Hepatocyte (in vitro differentiated cells): Measurements from ENCODE around the gene SH3BGRL2. TPM values are rescaled to one million over a fixed set of nuclear protein-coding genes. Genes with fewer than 3 reads are reported as not detected.

Source experiments
- DNase-seq: peaks from one replicate; pipeline ENCODE4 v3.0.0-alpha.2; 2016; ENCODE audit warnings: low spot score
- H2AFZ ChIP-seq: fragments of 200-600 bp; sonication (generic); 2 replicates; pipeline ENCODE4 v1.6.0; 2016; ENCODE audit warnings: antibody characterized with exemption, mild to moderate bottlenecking
- H3K27ac ChIP-seq: fragments of 200-600 bp; sonication (generic); 2 replicates; pipeline ENCODE4 v1.5.1; 2016; ENCODE audit warnings: mild to moderate bottlenecking
- H3K27me3 ChIP-seq: fragments of 200-600 bp; sonication (generic); 2 replicates; pipeline ENCODE4 v1.6.1; 2016
- H3K36me3 ChIP-seq: fragments of 200-600 bp; sonication (generic); replicated peaks from 2 replicates; pipeline ENCODE4 v1.5.1; 2016; ENCODE audit warnings: low read depth; ENCODE audit not compliant: insufficient read depth
- H3K4me1 ChIP-seq: fragments of 200-600 bp; sonication (generic); 2 replicates; pipeline ENCODE4 v1.5.1; 2016; ENCODE audit warnings: mild to moderate bottlenecking, moderate library complexity; ENCODE audit not compliant: insufficient read depth
- H3K4me2 ChIP-seq: fragments of 200-600 bp; sonication (generic); 2 replicates; pipeline ENCODE4 v1.6.0; 2016
- H3K4me3 ChIP-seq: fragments of 200-600 bp; sonication (generic); 2 replicates; pipeline ENCODE4 v1.5.1; 2016; ENCODE audit warnings: mild to moderate bottlenecking
- H3K79me2 ChIP-seq: fragments of 200-600 bp; sonication (generic); 2 replicates; pipeline ENCODE4 v1.6.0; 2017; ENCODE audit warnings: mild to moderate bottlenecking
- H3K9me2 ChIP-seq: fragments of 200-600 bp; sonication (generic); replicated peaks from 2 replicates; pipeline ENCODE4 v1.6.0; 2017; ENCODE audit warnings: mild to moderate bottlenecking; ENCODE audit not compliant: insufficient read depth
- H3K9me3 ChIP-seq: fragments of 200-600 bp; sonication (generic); 2 replicates; pipeline ENCODE4 v1.5.1; 2016; ENCODE audit warnings: low read depth, mild to moderate bottlenecking
- H4K20me1 ChIP-seq: fragments of 200-600 bp; sonication (generic); 2 replicates; pipeline ENCODE4 v1.6.0; 2016; ENCODE audit warnings: mild to moderate bottlenecking; ENCODE audit not compliant: insufficient read depth, poor library complexity, severe bottlenecking
- CTCF ChIP-seq: fragments of 200-600 bp; sonication (generic); IDR thresholded peaks from 2 replicates; pipeline ENCODE4 v1.5.1; 2016; ENCODE audit warnings: antibody characterized with exemption, mild to moderate bottlenecking; ENCODE audit not compliant: poor library complexity
- EZH2 ChIP-seq: fragments of 200-600 bp; sonication (generic); IDR thresholded peaks from 2 replicates; pipeline ENCODE4 v1.6.1; 2016; ENCODE audit warnings: antibody characterized with exemption, mild to moderate bottlenecking, borderline replicate concordance
- EZH2phosphoT487 ChIP-seq: fragments of 200-600 bp; sonication (generic); IDR thresholded peaks from one replicate; pipeline ENCODE4 v1.6.1; 2018; ENCODE audit warnings: antibody characterized with exemption, mild to moderate bottlenecking, low read depth, moderate library complexity; ENCODE audit not compliant: unreplicated experiment, severe bottlenecking
- WGBS: methylation state at CpG from one replicate; pipeline ENCODE4 v1.1.6; 2016; ENCODE audit warnings: low lambda C conversion rate; ENCODE audit errors: missing lambda C conversion rate; 5-methylcytosine and 5-hydroxymethylcytosine counted together
- polyA plus RNA-seq: library from polyadenylated mRNA; unstranded; fragments of >200 nt; fragmentation: Nextera tagmentation; extraction: Ambion mirVana; gene quantifications from 2 replicates; pipeline ENCODE4 v1.2.1, GENCODE V29; 2016
- total RNA-seq: library from RNA; depleted of rRNA; stranded (reverse); fragments of >200 nt; gene quantifications from 2 replicates; pipeline ENCODE4 v1.2.3, GENCODE V29; 2014

Gene SH3BGRL2
- total and polyA plus RNA-seq, 2 experiments from 2014 or later = 24.1 to 71.4 TPM

DNA sequence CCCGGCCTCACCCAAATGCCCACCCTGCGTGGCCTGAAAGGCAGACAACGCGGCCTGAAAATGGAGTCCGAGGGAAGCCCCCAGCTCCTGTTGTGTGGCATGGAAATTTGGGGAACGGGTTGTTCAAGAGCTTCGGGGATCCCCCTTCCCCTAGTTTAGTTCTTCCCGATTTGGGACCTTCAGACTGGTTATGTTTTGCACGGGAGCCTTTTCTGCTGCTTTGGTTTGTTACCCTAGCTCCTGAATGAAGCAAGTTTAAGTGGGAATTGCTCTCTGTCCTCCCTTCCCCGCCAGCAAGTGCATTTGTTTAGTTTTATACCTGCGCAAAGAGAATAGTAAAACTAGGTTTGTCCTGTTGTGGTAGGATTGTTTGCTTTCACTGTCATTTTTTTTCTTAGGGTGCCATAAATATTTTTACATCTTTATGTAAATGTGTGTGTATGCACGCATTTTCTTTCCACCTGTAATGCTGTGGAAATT is 604 bp downstream of the SH3BGRL2 start:
- 7% methylated on average over 11 of the region's 12 CpGs for WGBS
- peaks cover 10% of the 10 kb centered on the region for H3K4me1 ChIP-seq
- H4K20me1 ChIP-seq = peaks cover 8% of the 10 kb centered on the region
- no peaks in the 10 kb centered on the region for H3K9me2 ChIP-seq
- no peaks in the 10 kb centered on the region for H3K36me3 ChIP-seq
- H3K27me3 ChIP-seq = no peaks in the 10 kb centered on the region
- H3K4me3 ChIP-seq = peak overlapping the region; percentile 97
- no peak for DNase-seq
- H3K4me2 ChIP-seq = peak overlapping the region; percentile 86
- peak overlapping the region; percentile 99 for H3K27ac ChIP-seq
- H2AFZ ChIP-seq = peak overlapping the region; percentile 97
- peaks cover 52% of the 10 kb centered on the region for H3K79me2 ChIP-seq
- no peaks in the 10 kb centered on the region for H3K9me3 ChIP-seq
- no peak for TF ChIP-seq CTCF
- no peak for TF ChIP-seq EZH2
- no peak for TF ChIP-seq EZH2phosphoT487

DNA sequence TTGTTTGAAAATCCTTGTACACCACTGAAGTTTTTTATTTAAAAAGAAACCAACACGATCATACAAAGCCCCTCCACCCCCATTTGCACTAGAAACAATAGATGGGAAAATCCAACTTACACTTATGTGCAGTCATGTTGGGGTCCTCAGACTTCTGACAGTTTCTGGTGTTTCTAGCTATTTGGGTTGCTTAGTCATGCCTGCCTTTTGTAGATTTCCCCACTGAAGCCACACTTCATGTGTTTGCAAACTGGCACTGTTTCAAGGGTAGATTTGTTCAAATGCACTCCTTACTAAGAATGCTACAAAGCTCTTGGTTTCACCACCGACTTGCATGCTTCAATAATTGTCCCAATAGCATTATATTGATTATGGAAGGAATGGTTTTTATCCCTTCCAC is 1.5 kb downstream of the SH3BGRL2 start:
- Histone ChIP-seq H3K4me2 (peak overlapping the region; percentile 86), H3K4me1 (peaks cover 10% of the 10 kb centered on the region), H2AFZ (no peak overlapping the region), H3K79me2 (peaks cover 60% of the 10 kb centered on the region), H3K27ac (peak overlapping the region; percentile 99), H3K9me2 (no peaks in the 10 kb centered on the region), H3K27me3 (no peaks in the 10 kb centered on the region), H3K36me3 (no peaks in the 10 kb centered on the region), H3K9me3 (no peaks in the 10 kb centered on the region), H4K20me1 (peaks cover 8% of the 10 kb centered on the region), H3K4me3 (peak overlapping the region; percentile 97)
- TF ChIP-seq EZH2phosphoT487 = no peak
- no peak for TF ChIP-seq EZH2
- no peak for TF ChIP-seq CTCF
- no peak for DNase-seq
- 69% methylated on average over 2 of the region's 2 CpGs for WGBS

DNA sequence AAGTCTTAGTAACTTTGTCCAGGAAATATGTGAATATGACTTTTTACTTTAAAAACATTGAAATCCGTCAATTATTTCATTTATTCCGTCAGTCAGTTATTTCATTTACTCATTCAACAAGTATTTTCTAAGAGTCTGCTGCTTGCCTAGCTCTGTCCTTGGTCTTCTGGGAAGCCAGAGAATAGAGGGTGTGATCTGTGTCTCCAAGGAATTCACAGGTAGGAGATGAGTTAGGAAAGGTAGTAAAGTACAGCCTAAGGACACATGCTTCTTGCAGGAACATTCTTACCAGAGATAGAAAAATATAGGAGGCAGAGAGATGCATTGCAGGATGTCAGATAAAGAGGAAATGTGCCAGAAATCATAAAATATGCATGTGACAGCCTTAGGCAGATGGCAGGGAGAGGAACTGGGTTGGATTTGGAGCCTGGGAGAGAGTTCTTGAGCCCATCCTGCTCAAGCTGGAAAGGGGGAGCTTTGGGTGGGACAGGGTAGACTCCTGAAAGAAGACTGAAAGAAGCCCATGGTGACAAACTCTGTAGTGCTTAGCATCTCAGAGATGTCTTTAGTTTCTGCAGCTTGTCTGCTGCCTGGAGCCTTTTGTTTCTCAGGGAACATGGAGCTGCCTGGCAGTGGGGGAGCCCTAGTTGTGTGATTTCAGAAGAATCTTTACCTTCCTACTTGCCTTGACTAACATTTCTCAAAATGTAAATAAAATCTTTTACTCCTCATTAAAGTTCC is 3.5 kb downstream of the SH3BGRL2 start:
- TF ChIP-seq CTCF (no peak), EZH2 (no peak), EZH2phosphoT487 (no peak)

More for the DNA sequence above, 3.5 kb downstream of the SH3BGRL2 start:
- H3K4me3 ChIP-seq = no peak overlapping the region
- peak overlapping the region; percentile 4 for H3K4me2 ChIP-seq
- H3K79me2 ChIP-seq = peaks cover 78% of the 10 kb centered on the region
- no peak for DNase-seq
- H2AFZ ChIP-seq = no peak overlapping the region
- H3K27me3 ChIP-seq = no peaks in the 10 kb centered on the region
- H3K36me3 ChIP-seq = no peaks in the 10 kb centered on the region
- H3K27ac ChIP-seq = no peak overlapping the region
- WGBS = 90% methylated on average over 2 of the region's 2 CpGs
- H3K9me2 ChIP-seq = no peaks in the 10 kb centered on the region
- peaks cover 10% of the 10 kb centered on the region for H3K4me1 ChIP-seq
- no peaks in the 10 kb centered on the region for H3K9me3 ChIP-seq
- peaks cover 8% of the 10 kb centered on the region for H4K20me1 ChIP-seq
